Measurements from ENCODE around the gene FILIP1. TPM values are rescaled to one million over a fixed set of nuclear protein-coding genes. Genes with fewer than 3 reads are reported as not detected.

Gene FILIP1
- total and polyA plus RNA-seq, 2 of the 8 experiments (the other 6 are each of a cell fraction or from before 2014, with no cell fraction given): 2.4 to 5.7 TPM

- H3K18ac ChIP-seq (ENCODE audit: extremely low read depth, low read length): no peak overlapping the region
- H2AFZ ChIP-seq (ENCODE audit: low read length): no peak overlapping the region
- H4K20me1 ChIP-seq (replicated peaks in 1 of 2; ENCODE audit: control insufficient read depth in 1 of 2, insufficient read depth in 2 of 2, low read length in 2 of 2): no peaks in the 10 kb centered on the region
- H3K14ac ChIP-seq (ENCODE audit: insufficient read length): no peak overlapping the region
- no peak overlapping the region for H4K8ac ChIP-seq (ENCODE audit: extremely low read depth, insufficient read depth, low read length)
- H2BK20ac ChIP-seq (ENCODE audit: low read length): no peak overlapping the region
- DNase-seq (ENCODE audit: low read depth in 1 of 2, low spot score in 2 of 2): no peak
- CTCF ChIA-PET (ENCODE audit: partially characterized antibody): interaction anchor here (1.3 to 3.2 kb wide), 6 partner anchors 14 to 226 kb away, joined by 3 to 12 read pairs (median 4); no protein-coding TSS in a partner anchor
- no peak overlapping the region for H2BK12ac ChIP-seq (ENCODE audit: low read depth, low read length)
- H3K4me1 ChIP-seq (replicated peaks in 1 of 4; ENCODE audit: control insufficient read depth in 3 of 4, insufficient read depth in 4 of 4, low read length in 3 of 4): peaks cover 2 to 6% (median 2%) of the 10 kb centered on the region in 4 experiments; a peak in 3 of 7 replicates
- H4K5ac ChIP-seq (ENCODE audit: insufficient read length, low read depth, low read length): no peak overlapping the region
- no peak for FAIRE-seq
- no peak overlapping the region for H2BK120ac ChIP-seq (replicated peaks; ENCODE audit: low read depth, low read length)
- H3K9ac ChIP-seq (replicated peaks in 1 of 4; ENCODE audit: extremely low read depth in 1 of 4, low read depth in 3 of 4, low read length in 3 of 4): no peak overlapping the region
- H3K23me2 ChIP-seq (ENCODE audit: low read depth, low read length): no peaks in the 10 kb centered on the region
- no peak overlapping the region for H2AK5ac ChIP-seq (ENCODE audit: low read depth, low read length)
- no peak overlapping the region for H3K23ac ChIP-seq (ENCODE audit: insufficient read length)
- H3K79me1 ChIP-seq (ENCODE audit: low read depth, low read length): no peaks in the 10 kb centered on the region
- H3K56ac ChIP-seq (replicated peaks; ENCODE audit: insufficient read length, low read depth, low read length): no peak overlapping the region
- no peak overlapping the region for H4K91ac ChIP-seq (replicated peaks; ENCODE audit: insufficient read length, low read length)
- H3K9me3 ChIP-seq (ENCODE audit: insufficient read depth in 2 of 2, low read depth in 1 of 2, low read length in 1 of 2): no peaks in the 10 kb centered on the region
- no peaks in the 10 kb centered on the region for H3K79me2 ChIP-seq (ENCODE audit: control insufficient read depth in 1 of 2, insufficient read depth in 2 of 2, low read length in 2 of 2)
- H2BK5ac ChIP-seq (ENCODE audit: low read depth, low read length): no peak overlapping the region
- no peak overlapping the region for H2BK15ac ChIP-seq (ENCODE audit: low read length)
- whole genome bisulfite sequencing, 2 experiments (ENCODE audit: extremely low coverage in 1 of 2, insufficient coverage in 1 of 2, insufficient read length in 1 of 2, insufficient replicate concordance in 2 of 2, low coverage in 1 of 2, low lambda C conversion rate in 2 of 2, missing lambda C conversion rate in 1 of 2): 94% methylated on average over 2 of the region's 2 CpGs; no CpG with 5 or more reads in 1 of the 2 experiments
- no peaks in the 10 kb centered on the region for H3K27me3 ChIP-seq (replicated peaks in 1 of 4; ENCODE audit: control insufficient read depth in 3 of 4, extremely low read depth in 1 of 4, insufficient read depth in 3 of 4, low read length in 3 of 4)
- no peaks in the 10 kb centered on the region for H3K36me3 ChIP-seq (ENCODE audit: control insufficient read depth in 2 of 4, insufficient read depth in 4 of 4, low read length in 3 of 4)
- H3K4me2 ChIP-seq (ENCODE audit: insufficient read depth in 1 of 2, low read depth in 2 of 2, low read length in 2 of 2): no peak overlapping the region
- H3K4me3 ChIP-seq (ENCODE audit: extremely low read depth in 1 of 4, insufficient read depth in 2 of 4, low read depth in 3 of 4, low read length in 4 of 4): no peak overlapping the region
- H3K4ac ChIP-seq (replicated peaks; ENCODE audit: insufficient read length, low read depth, low read length): no peak overlapping the region
- POLR2A ChIA-PET (ENCODE audit: partially characterized antibody): no interaction called here
- H3K27ac ChIP-seq (ENCODE audit: low read depth, low read length): no peak overlapping the region
- TF ChIP-seq HDAC2 (IDR thresholded peaks at IDR 0.05; ENCODE audit: borderline replicate concordance in 1 of 2, low read depth in 2 of 2, low read length in 2 of 2): no peak
- TF ChIP-seq KDM1A (IDR thresholded peaks at IDR 0.05; ENCODE audit: borderline replicate concordance, low read length): no peak
- no peak for TF ChIP-seq EGR1 (IDR thresholded peaks at IDR 0.05; ENCODE audit: borderline replicate concordance, low read depth, low read length)
- no peak for TF ChIP-seq CBX5 (IDR thresholded peaks at IDR 0.05; ENCODE audit: low read depth, low read length)
- TF ChIP-seq JUND (IDR thresholded peaks at IDR 0.05; ENCODE audit: low read length): no peak
Observed at GRCh38 chr6:75301088-75301487, 192.5 kb downstream of the FILIP1 start.

Data from H1 (cell line).